Spleen (tissue), 11 donors: ENCODE data around the gene GLT8D1. TPM values are rescaled to one million over a fixed set of nuclear protein-coding genes. Genes with fewer than 3 reads are reported as not detected.

Experiments
- DNase-seq: peaks from one replicate; pipeline ENCODE4 v3.0.0-alpha.2; 2020
- H3K27ac ChIP-seq, 8 donors: fragments of 200-600 bp; sonication (generic) in 7 of 8; 1 replicate in 4 of 8; 2 replicates in 4 of 8; pipeline versions ENCODE4 v1.5.0 to v1.8.0; 2016 to 2021; ENCODE audit warnings: inconsistent platforms in 4 of 8, mild to moderate bottlenecking in 4 of 8, moderate library complexity in 1 of 8
- H3K27me3 ChIP-seq, 7 donors: fragments of 200-600 bp; sonication (generic) in 6 of 7; replicated peaks in 1 of 7; 1 replicate in 4 of 7; 2 replicates in 3 of 7; pipeline versions ENCODE4 v1.5.0 to v1.8.0; 2016 to 2021; ENCODE audit warnings: inconsistent platforms in 3 of 7, mild to moderate bottlenecking in 1 of 7
- H3K36me3 ChIP-seq, 6 donors: fragments of 200-600 bp; sonication (generic) in 5 of 6; 1 replicate in 4 of 6; 2 replicates in 2 of 6; pipeline versions ENCODE4 v1.5.0 to v1.8.0; 2016 to 2021; ENCODE audit warnings: inconsistent platforms in 2 of 6
- H3K4me1 ChIP-seq, 6 donors: fragments of 200-600 bp; sonication (generic) in 5 of 6; 1 replicate in 3 of 6; 2 replicates in 3 of 6; pipeline versions ENCODE4 v1.5.0 to v1.8.0; 2016 to 2021; ENCODE audit warnings: inconsistent platforms in 3 of 6
- H3K4me3 ChIP-seq, 8 donors: fragments of 200-600 bp; sonication (generic) in 7 of 8; 1 replicate in 4 of 8; 2 replicates in 4 of 8; pipeline versions ENCODE4 v1.5.0 to v1.8.0; 2016 to 2021; ENCODE audit warnings: inconsistent platforms in 4 of 8, mild to moderate bottlenecking in 4 of 8, moderate library complexity in 2 of 8
- H3K9me3 ChIP-seq, 8 donors: fragments of 200-600 bp; sonication (generic) in 7 of 8; 1 replicate in 4 of 8; 2 replicates in 4 of 8; pipeline versions ENCODE4 v1.5.0 to v1.8.0; 2016 to 2021; ENCODE audit warnings: inconsistent platforms in 4 of 8
- CTCF ChIP-seq, 11 experiments: fragments of 200-600 bp in 7 of 11; fragments of 450-650 bp in 4 of 11; sonication (generic) in 4 of 11; IDR thresholded peaks in 8 of 11; conservative IDR thresholded peaks in 3 of 11; 1 replicate in 7 of 11; 2 replicates in 4 of 11; pipeline versions ENCODE4 v1.4.0 to v1.8.0; 2016 to 2021; ENCODE audit warnings: antibody characterized with exemption in 11 of 11, inconsistent platforms in 4 of 11, mild to moderate bottlenecking in 1 of 11
- POLR2A ChIP-seq, 3 donors: fragments of 450-650 bp; IDR thresholded peaks; one replicate each; pipeline ENCODE4 v1.5.1; 2017; ENCODE audit warnings: antibody characterized with exemption in 3 of 3, mild to moderate bottlenecking in 1 of 3
- POLR2AphosphoS5 ChIP-seq, 3 donors: sonication (generic); formaldehyde crosslinking; IDR thresholded peaks; one replicate each; pipeline ENCODE4 v1.5.1; 2017; ENCODE audit warnings: antibody characterized with exemption in 3 of 3
- WGBS, 5 donors: extraction: QIAGEN DNeasy Blood & Tissue Kit in 3 of 5; methylation state at CpG; one replicate each; pipeline versions ENCODE4 v1.1.5 to v1.1.7; 2013 to 2018; 5-methylcytosine and 5-hydroxymethylcytosine counted together
- intact Hi-C: fragments of 100-400 bp; cut with DNase I; formaldehyde crosslinking; loops from one replicate; pipeline ENCODE4 v1.15.0; 2023; ENCODE audit warnings: low total_unique reads
- polyA plus RNA-seq, 3 donors: library from polyadenylated mRNA; stranded (reverse); fragments of 200-250 nt; gene quantifications; one replicate each; pipeline ENCODE4 v1.2.1, GENCODE V29; 2013
- total RNA-seq, 7 donors: library from RNA; depleted of rRNA in 3 of 7; stranded (reverse); fragments of >200 nt in 3 of 7; fragmentation: NEBNext Ultra II Directional in 4 of 7; extraction: Animal tissue kit (Norgen Biotek cat#: 25700) in 4 of 7; gene quantifications; one replicate each; pipeline versions ENCODE4 v1.1.0 to v1.2.1, GENCODE V29; 2016 to 2021
- donor health status: healthy with polysubstance abuse.
- donor health status: DM: no; HTN: no; CAD: no; lungs with moderate emphysema.
- donor health status: DM: no; HTN: no; CAD: no.
- donor health status: Bipolar disorder and iron deficiency.
- donor health status: healthy.
- donor health status: DM: no; HTN: no; CAD: no.
- donor health status: DM: yes; HTN: yes; CAD: no.

The GLT8D1 gene
- total and polyA plus RNA-seq, 10 donors, result 21.8 to 53.9 (median 30.9) TPM

GRCh38 chr3:52685709-52686691, 19.6 kb downstream of the GLT8D1 start, which contains the start of the genes GNL3 and PBRM1:
Gene GNL3 (plus strand): TSS chr3:52686032. CDS start chr3:52686093, 61 bp downstream.
Gene PBRM1 (minus strand): TSS chr3:52685913.
- Histone ChIP-seq H3K4me1 (peaks cover 30 to 79% (median 62%) of the 10 kb centered on the region in 6 donors), H3K9me3 (no peaks in the 10 kb centered on the region), H3K27ac (peak within 1 kb of the TSS; percentile 90 to 99 (median 98)), H3K4me3 (peak within 1 kb of the TSS; percentile 71 to 91 (median 80)), H3K27me3 (no peaks in the 10 kb centered on the region), H3K36me3 (peaks cover 6 to 58% (median 39%) of the 10 kb centered on the region in 6 donors)
- TF ChIP-seq POLR2AphosphoS5 (IDR thresholded peaks at IDR 0.05), result peak; percentile 97 to 98 (median 98)
- TF ChIP-seq CTCF (IDR thresholded peaks at IDR 0.05 in 8 of 11, conservative IDR thresholded peaks at IDR 0.05 in 3 of 11), result peak in 4 of 11 experiments; percentile 6 to 28 (median 18)
- peak; percentile 4 to 71 (median 34) for TF ChIP-seq POLR2A (IDR thresholded peaks at IDR 0.05)
- intact Hi-C loops, result no loop called here
- peak; percentile 98 for DNase-seq
- WGBS, 5 donors, result 0 to 1% (median 1%) methylated on average over 61 to 82 of the region's 82 CpGs

DNA sequence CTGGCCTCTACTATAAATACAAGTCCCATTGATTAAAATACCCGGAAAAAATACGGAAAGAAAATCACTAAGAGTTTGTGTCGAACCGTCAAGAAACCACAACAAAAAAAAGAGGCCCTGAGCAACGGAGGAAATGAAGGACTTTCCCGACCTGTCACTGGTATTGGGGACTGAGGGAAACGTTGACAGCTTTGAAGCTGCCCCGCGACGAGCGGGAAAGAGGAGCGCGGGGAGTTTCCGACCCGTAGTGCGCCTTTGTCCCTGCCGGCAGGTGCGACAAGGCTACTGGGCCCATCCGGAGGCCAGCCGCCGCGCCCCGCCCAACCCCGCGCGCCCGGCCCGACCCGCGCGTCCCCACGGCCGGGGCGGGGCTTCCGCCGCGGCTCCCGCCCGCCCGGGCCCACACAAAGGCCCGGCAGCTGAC, 20.3 kb downstream of the GLT8D1 start:
- peak overlapping the region; percentile 90 to 99 (median 98) for H3K27ac ChIP-seq
- peaks cover 6 to 58% (median 32%) of the 10 kb centered on the region in 6 donors for H3K36me3 ChIP-seq
- TF ChIP-seq POLR2A (IDR thresholded peaks at IDR 0.05), result peak in 2 of 3 donors; percentile 2 to 10
- no peak for TF ChIP-seq POLR2AphosphoS5 (IDR thresholded peaks at IDR 0.05)
- TF ChIP-seq CTCF (IDR thresholded peaks at IDR 0.05 in 8 of 11, conservative IDR thresholded peaks at IDR 0.05 in 3 of 11), result no peak
- peak overlapping the region; percentile 71 to 91 (median 80) for H3K4me3 ChIP-seq
- H3K9me3 ChIP-seq, result no peaks in the 10 kb centered on the region
- DNase-seq, result peak; percentile 95
- WGBS, 5 donors, result 0 to 1% (median 1%) methylated on average over 18 to 41 of the region's 41 CpGs
- peaks cover 30 to 86% (median 68%) of the 10 kb centered on the region in 6 donors for H3K4me1 ChIP-seq
- H3K27me3 ChIP-seq, result no peaks in the 10 kb centered on the region
- intact Hi-C loops, result no loop called here

DNA sequence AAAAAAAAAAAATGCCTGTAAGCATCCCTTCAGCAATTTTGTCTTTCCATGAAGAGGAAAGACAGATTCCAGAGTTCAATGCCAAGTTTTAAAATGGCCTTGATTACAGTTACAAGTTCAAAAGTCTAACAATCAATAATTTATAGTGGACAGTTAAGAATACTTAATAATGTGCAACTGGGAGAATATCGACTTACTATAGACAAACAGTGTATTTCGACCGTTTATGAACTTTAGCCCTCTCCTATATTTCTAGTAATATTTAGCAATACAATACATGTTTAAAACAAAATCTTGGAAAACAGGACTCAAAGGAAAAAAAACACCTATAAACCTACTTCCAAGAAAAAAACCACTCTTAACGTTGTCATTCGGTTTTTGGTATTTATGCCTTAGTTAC, 21.4 kb downstream of the GLT8D1 start:
- peaks cover 30 to 88% (median 74%) of the 10 kb centered on the region in 6 donors for H3K4me1 ChIP-seq
- no peak for DNase-seq
- intact Hi-C loops, result no loop called here
- H3K36me3 ChIP-seq, result peaks cover 3 to 58% (median 23%) of the 10 kb centered on the region in 6 donors
- no peaks in the 10 kb centered on the region for H3K27me3 ChIP-seq
- H3K27ac ChIP-seq, result peak overlapping the region in 6 of 8 donors; percentile 13 to 99 (median 98)
- 58 to 81% (median 72%) methylated on average over 5 of the region's 5 CpGs for WGBS, 5 donors
- TF ChIP-seq POLR2AphosphoS5 (IDR thresholded peaks at IDR 0.05) (no peak), CTCF (IDR thresholded peaks at IDR 0.05 in 8 of 11, conservative IDR thresholded peaks at IDR 0.05 in 3 of 11) (no peak), POLR2A (IDR thresholded peaks at IDR 0.05) (no peak)
- H3K9me3 ChIP-seq, result no peaks in the 10 kb centered on the region
- H3K4me3 ChIP-seq, result peak overlapping the region in 2 of 8 donors; percentile 78 to 82
